ENCODE data around the gene LPCAT3.
"Not testable (repeated sequence)": the region's sequence is repeated elsewhere in the genome, so short reads cannot be mapped to it uniquely, and the experiment has no call there.

Gene LPCAT3

DNA sequence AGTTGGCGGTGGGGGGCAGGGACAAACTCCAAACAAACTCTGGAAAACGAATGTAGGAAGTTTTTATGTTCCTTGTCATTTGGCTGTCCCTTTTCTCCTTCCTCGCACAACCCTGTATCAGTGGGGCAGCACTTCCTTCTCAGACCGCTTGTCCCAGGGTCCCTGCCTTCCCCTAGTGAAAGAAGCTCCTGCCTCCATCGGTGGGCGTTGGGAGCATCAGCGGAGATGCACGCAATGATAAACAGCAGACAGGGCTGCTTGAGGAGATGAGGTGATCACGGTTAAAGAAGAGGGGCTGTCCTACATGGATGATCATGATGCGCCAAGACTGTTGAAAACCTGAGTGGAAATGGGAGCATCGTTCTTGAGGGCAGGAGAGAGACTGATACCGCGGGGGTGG lies 42.9 kb upstream of the LPCAT3 start:
- TF ChIP-seq, protein P1, sequence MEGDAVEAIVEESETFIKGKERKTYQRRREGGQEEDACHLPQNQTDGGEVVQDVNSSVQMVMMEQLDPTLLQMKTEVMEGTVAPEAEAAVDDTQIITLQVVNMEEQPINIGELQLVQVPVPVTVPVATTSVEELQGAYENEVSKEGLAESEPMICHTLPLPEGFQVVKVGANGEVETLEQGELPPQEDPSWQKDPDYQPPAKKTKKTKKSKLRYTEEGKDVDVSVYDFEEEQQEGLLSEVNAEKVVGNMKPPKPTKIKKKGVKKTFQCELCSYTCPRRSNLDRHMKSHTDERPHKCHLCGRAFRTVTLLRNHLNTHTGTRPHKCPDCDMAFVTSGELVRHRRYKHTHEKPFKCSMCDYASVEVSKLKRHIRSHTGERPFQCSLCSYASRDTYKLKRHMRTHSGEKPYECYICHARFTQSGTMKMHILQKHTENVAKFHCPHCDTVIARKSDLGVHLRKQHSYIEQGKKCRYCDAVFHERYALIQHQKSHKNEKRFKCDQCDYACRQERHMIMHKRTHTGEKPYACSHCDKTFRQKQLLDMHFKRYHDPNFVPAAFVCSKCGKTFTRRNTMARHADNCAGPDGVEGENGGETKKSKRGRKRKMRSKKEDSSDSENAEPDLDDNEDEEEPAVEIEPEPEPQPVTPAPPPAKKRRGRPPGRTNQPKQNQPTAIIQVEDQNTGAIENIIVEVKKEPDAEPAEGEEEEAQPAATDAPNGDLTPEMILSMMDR (conservative IDR thresholded peaks at IDR 0.05; ENCODE audit: control insufficient read depth, insufficient read depth, low read depth, low read length) = no peak
- DNase-seq (ENCODE audit: low read depth) = peak; percentile 18
- H3K4me3 ChIP-seq (ENCODE audit: control insufficient read depth, low read depth, low read length) = peak overlapping the region; percentile 60

DNA sequence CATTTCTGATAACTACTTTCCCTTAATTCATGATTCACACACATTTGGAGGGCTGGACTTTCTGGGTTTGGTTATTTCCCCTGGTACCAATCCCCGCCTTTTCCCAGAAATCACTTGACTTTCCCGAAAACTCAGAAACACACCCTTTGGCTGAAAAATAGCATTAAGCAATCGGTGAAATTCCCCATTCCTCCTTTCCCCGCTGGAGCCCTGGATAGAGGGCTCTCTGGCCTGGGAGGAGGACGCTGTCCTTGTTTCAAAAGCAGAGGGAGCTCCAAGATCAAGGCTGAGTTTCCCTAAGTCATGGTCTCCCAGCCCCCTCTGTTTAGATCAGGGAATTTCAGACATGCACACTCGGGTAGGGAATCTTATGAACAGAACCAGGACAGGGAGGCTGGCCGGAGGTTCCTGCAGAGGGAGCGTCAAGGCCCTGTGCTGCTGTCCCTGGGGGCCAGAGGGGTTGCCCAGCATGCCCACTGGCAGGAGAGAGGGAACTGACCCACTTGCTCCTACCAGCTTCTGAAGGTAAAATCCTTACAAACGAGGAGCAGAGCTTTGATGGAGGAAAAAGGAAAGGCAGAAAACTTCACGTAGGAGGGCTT lies 42.2 kb upstream of the LPCAT3 start, which contains the start of gene C1S:
C1S (plus strand) TSS at position 366 of the 602 bp plus-strand sequence. CDS start 1,195 bp downstream, outside the sequence.
- peak; percentile 99 for DNase-seq (ENCODE audit: low read depth)
- TF ChIP-seq, protein P1 (conservative IDR thresholded peaks at IDR 0.05; ENCODE audit: control insufficient read depth, insufficient read depth, low read depth, low read length) = peak; percentile 98
- peak within 1 kb of the TSS; percentile 60 for H3K4me3 ChIP-seq (ENCODE audit: control insufficient read depth, low read depth, low read length)

DNA sequence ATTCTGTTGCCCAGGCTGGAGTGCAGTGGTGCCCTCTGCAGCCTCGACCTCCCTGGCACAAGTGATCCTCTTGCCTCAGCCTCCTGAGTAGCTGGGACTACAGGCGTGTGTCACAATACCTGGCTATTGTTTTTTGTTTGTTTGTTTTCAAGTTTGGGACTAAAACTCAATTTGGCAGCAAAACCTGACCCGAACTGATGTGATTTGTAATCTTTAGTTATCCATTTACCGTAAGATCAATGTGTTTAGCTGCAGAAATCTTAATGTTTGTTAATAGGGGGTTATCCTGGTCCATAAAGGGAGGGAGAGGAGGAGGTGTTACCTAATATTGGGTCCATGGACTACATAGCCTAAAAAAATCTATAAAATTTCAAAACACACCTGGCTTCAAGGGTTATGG lies 41.5 kb upstream of the LPCAT3 start:
- H3K4me3 ChIP-seq (ENCODE audit: control insufficient read depth, low read depth, low read length) = no peak overlapping the region
- TF ChIP-seq, protein P1 (conservative IDR thresholded peaks at IDR 0.05; ENCODE audit: control insufficient read depth, insufficient read depth, low read depth, low read length) = no peak
- DNase-seq (ENCODE audit: low read depth) = no peak

DNA sequence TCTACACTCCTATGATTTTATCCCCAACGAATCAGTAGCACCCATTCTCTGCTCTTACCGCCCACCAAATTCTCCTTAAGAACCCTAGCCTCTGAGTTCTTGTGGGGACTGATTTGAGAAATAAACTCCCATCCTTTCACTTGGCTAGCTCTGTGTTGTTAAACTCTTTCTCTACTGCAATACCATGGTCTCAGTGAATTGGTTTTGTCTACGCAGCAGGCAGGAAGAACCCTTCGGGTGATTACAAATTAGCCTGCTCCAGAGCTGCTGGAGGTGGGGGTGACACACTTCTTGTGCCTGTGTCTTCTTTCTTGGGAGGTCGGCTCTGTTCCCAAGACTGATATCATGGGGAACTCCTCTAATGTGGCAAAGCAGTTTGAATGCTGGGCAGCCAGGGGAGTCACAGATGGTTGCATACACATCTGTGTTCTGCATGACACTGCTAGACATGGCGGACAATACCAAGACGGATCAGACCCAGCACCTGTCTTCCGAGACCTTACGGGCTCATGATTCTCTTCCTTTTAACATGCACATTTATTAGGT lies 40.6 kb upstream of the LPCAT3 start:
- DNase-seq (ENCODE audit: low read depth) = no peak
- H3K4me3 ChIP-seq (ENCODE audit: control insufficient read depth, low read depth, low read length) = no peak overlapping the region
- TF ChIP-seq, protein P1 (conservative IDR thresholded peaks at IDR 0.05; ENCODE audit: control insufficient read depth, insufficient read depth, low read depth, low read length) = no peak

DNA sequence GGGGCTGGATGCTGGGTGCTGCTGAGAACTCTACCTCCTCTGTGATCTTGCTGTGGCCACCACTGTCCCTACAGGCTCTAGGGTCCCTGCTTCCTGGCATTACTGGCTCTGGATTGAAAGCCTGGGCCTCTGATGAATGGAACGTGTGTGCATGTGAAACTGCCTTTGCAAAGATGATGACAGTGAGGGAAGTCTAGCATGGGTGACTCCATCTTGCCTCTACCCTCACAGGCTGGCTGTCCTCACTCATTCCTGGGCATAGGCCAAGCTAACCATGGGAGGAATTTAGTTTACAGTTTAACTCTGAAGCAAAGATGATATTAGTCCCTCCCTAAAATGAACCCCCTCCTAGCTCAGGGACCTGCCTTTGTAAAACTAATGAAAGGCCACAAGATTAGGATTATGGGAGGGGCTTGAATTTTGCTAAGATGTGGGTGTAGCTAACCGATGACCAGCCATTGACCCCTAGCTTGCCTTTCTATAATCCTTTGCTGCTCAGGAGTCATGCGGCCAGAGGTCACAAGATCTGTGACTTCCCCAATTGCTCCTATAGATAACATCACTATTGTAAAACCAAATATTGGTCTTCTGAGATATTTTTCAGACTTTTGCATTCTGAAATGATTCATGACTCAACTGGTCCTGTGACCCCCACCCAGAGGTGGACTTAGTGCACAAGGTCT lies 40.0 kb upstream of the LPCAT3 start:
- H3K4me3 ChIP-seq (ENCODE audit: control insufficient read depth, low read depth, low read length) = no peak overlapping the region
- TF ChIP-seq, protein P1 (conservative IDR thresholded peaks at IDR 0.05; ENCODE audit: control insufficient read depth, insufficient read depth, low read depth, low read length) = no peak
- no peak for DNase-seq (ENCODE audit: low read depth)

DNA sequence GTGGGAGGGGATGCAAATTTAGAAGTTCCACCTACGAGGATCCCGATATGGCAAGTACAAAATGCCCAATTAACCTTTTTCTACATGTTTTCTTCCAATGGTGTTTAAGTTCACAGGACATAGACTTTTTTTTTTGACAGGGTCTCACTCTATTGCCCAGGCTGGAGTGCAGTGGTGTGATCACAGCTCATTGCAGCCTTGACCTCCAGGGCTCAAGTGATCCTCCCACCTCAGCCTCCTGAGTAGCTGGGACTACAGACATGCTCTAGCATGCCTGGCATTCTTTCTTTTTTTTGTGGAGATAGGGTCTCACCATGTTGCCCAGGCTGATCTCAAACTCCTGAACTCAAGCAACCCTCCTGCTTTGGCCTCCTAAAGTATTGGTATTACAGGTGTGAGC lies 37.5 kb upstream of the LPCAT3 start:
- DNase-seq (ENCODE audit: low read depth); H3K4me3 ChIP-seq (ENCODE audit: control insufficient read depth, low read depth, low read length): not testable (repeated sequence)

DNA sequence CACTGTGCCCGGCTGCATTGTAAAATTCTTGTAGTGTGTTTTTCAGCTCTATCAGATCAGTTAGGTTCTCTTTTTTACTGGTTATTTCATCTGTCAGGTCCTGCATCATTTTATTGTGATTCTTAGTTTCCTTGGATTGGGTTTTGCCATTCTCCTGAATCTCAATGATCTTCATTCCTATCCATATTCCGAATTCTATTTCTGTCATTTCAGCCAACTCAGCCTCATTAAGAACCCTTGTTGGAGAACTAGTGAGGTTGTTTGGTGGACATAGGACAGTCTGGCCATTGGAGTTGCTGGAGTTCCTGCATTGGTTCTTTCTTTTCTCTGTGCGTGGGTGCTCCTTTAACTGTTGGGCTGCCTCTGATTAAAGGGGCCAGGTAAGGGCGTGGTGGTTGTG lies 36.6 kb upstream of the LPCAT3 start:
- no peak overlapping the region for H3K4me3 ChIP-seq (ENCODE audit: control insufficient read depth, low read depth, low read length)
- DNase-seq (ENCODE audit: low read depth) = no peak
- TF ChIP-seq, protein P1 (conservative IDR thresholded peaks at IDR 0.05; ENCODE audit: control insufficient read depth, insufficient read depth, low read depth, low read length) = no peak

DNA sequence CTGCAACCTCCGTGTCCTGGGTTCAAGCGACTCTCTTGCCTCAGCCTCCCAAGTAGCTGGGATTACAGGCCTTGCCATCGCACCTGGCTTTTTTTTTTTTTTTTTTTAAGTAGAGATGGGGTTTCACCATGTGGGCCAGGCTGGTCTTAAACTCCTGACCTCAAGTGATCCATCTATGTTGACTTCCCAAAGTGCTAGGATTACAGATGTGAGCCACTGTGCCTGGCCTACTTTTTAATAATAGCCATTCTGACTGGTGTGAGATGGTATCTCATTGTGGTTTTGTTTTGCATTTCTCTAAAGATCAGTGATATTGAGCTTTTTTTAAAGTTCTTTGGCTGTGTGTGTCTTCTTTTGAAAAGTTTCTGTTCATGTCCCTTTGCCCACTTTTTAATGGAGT lies 31.7 kb upstream of the LPCAT3 start:
- DNase-seq (ENCODE audit: low read depth); H3K4me3 ChIP-seq (ENCODE audit: control insufficient read depth, low read depth, low read length): not testable (repeated sequence)

DNA sequence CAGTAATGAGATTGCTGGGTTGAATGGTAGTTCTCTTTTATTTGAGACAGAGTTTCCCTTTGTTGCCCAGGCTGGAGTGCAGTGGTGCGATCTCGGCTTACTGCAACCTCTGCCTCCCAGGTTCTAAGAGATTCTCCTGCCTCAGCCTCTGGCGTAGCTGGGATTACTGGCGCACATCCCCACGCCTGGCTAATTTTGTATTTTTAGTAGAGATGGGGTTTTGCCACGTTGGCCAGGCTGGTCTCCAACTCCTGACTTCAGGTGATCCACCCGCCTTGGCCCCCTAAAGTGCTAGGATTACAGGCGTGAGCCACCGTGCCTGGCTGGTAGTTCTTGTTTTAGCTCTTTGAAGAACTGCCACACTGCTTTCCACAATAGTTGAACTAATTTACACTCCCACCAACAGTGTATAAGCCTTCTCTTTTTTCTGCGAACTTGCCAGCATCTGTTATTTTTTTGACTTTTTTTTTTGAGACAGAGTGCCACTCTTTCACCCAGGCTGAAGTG lies 31.2 kb upstream of the LPCAT3 start:
- H3K4me3 ChIP-seq (ENCODE audit: control insufficient read depth, low read depth, low read length); DNase-seq (ENCODE audit: low read depth): not testable (repeated sequence)
